GM19397 (cell line): ENCODE results near the gene CDK9.

Experiments
- ATAC-seq: cut with Tn5 transposase; IDR thresholded peaks from one replicate; pipeline ENCODE4 v1.9.1; 2021; ENCODE audit warnings: mild to moderate bottlenecking, moderate library complexity; ENCODE audit not compliant: unreplicated experiment

CDK9 gene

GRCh38 chr9:127801955-127802575 is 16.2 kb downstream of the CDK9 start:
- no peak for ATAC-seq

DNA sequence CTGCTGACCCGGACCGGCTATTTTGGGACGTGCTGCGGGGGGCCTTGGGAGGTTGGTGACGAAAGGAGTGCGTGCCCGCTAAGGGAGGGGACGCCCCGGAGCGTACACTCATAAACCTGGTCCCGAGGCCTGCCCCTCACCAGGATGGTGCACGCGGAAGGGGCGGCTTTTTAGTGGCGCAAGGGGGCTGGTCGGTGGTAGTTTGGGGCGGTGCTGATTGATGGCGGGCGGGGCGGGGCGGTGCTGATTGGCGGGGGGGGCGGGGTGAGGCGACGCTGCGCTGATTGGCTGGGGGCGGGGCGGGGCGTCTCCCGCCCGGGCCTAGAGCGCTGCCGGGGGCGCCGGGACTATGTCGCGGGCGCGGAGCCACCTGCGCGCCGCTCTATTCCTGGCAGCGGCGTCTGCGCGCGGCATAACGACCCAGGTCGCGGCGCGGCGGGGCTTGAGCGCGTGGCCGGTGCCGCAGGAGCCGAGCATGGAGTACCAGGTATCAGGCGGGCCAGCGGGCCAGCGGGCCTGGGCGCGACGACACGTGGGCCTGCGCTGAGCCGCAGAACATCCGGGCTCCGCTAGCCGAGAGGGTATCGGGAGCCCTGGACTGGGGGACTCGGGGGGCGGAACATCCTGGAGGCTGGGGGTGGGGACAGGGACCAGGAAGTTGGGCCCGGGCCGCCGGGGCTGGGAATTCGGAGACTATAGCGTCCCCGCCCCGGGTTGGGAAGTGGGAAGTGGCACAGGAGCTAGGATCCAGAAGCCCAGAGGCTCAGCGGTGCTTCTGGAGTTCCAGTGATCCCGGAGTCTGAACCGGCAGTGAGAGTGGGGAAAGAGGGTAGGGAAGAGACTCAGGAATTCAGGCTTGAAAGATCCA is 17.0 kb downstream of the CDK9 start, which contains the start of gene FPGS:
Gene FPGS, plus strand, starts transcription at position 307 of the 868 bp plus-strand sequence. Its CDS starts 43 bp downstream, at position 350.
- ATAC-seq, result peak; percentile 76

GRCh38 chr9:127803507-127804352 is 17.9 kb downstream of the CDK9 start:
- no peak for ATAC-seq

GRCh38 chr9:127805620-127806019 is 19.8 kb downstream of the CDK9 start:
- ATAC-seq, result no peak

GRCh38 chr9:127806871-127807270 is 21.0 kb downstream of the CDK9 start:
- ATAC-seq, result no peak

DNA sequence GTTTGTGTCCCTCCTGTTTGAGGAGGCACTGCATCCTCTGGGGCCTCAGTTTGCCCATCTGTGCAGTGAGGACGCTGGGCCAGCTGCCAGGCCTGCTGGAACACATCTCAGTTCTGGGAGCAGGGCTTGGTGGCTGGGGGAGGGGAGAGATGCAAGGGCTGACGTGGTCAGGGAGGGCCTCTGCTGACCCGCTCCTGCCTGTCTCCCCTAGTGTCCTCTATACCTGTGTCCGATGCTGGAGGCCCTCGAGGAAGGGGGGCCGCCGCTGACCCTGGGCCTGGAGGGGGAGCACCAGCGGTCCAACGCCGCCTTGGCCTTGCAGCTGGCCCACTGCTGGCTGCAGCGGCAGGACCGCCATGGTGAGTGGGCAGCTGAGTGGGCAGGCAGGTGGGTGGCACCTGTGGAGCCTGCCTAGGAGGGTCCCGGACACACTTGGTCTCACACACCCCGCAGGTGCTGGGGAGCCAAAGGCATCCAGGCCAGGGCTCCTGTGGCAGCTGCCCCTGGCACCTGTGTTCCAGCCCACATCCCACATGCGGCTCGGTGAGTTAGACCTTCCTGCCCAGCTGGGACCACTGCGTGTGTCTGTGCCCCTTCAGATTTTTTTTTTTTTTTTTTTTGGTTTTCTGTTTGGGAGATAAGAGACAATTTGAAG is 22.6 kb downstream of the CDK9 start:
- ATAC-seq, result no peak

- no peak for ATAC-seq
Observed at GRCh38 chr9:127809002-127809539, 23.2 kb downstream of the CDK9 start.

DNA sequence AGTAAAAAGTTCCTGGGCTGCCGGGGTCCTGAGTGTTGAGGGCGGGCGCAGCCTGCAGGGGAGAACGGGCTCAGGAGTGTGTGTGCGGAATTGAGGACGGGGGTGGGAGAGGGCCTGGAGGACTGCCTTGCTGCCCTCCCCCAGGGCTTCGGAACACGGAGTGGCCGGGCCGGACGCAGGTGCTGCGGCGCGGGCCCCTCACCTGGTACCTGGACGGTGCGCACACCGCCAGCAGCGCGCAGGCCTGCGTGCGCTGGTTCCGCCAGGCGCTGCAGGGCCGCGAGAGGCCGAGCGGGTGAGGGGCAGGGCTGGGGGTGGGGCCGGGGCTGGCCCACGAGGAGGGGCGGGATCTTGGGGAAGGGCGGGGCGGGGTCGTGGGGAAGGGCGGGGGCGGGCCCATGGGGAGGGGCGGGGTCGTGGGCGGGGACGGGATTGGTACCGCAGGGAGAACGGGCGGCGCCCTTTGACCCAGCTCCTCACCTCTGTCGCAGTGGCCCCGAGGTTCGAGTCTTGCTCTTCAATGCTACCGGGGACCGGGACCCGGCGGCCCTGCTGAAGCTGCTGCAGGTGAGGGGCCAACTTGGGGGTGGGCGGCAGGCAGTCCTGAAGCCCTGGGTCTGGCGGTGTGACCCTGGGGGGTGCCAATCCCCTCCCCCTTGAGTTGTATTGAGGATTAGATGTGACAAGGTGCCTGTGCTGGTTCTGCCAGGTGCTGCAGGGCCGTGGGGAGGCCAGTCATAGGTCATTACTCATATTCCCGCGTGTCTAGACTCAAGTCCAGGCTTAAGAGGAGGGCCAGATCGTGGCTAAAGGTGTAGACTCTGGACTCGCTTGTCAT is 23.9 kb downstream of the CDK9 start:
- ATAC-seq, result no peak

DNA sequence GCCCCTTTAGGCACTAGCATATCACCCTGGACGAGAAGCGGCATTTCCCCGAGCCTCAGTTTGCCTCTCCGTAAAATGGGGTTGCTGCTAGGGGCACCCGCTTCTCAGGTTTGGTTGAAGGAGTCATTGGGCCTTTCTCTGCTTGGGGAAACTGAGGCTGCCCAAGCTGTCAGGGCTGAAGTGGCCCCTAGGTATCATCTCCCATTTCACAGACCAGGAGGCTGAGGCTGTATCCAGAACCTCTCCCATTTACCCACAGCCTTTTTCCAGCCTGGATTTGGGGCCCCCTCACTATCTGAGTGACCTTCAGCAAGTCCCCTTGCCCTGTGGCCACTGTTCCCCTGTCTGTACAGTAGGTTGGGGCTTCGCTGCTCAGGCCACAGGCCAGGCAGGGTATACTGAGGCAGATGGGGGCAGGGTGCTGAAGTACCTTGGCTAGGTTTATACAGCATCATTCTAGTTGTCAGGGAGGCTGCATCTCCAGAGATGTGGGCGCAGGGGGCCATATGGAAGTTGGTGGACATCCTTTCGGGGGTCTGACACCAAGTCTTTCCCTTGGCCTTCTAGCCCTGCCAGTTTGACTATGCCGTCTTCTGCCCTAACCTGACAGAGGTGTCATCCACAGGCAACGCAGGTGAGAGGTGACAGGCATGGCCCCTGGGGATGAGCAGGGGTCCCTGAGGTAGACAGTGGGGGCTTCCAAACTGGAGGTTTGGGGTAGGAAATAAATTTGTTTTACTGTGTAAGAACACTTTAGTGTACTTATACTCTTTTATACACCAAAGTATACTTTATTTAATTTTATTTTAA is 24.7 kb downstream of the CDK9 start:
- no peak for ATAC-seq

GRCh38 chr9:127812011-127812410 is 26.2 kb downstream of the CDK9 start:
- no peak for ATAC-seq

GRCh38 chr9:127812936-127813675 is 27.3 kb downstream of the CDK9 start:
- no peak for ATAC-seq

DNA sequence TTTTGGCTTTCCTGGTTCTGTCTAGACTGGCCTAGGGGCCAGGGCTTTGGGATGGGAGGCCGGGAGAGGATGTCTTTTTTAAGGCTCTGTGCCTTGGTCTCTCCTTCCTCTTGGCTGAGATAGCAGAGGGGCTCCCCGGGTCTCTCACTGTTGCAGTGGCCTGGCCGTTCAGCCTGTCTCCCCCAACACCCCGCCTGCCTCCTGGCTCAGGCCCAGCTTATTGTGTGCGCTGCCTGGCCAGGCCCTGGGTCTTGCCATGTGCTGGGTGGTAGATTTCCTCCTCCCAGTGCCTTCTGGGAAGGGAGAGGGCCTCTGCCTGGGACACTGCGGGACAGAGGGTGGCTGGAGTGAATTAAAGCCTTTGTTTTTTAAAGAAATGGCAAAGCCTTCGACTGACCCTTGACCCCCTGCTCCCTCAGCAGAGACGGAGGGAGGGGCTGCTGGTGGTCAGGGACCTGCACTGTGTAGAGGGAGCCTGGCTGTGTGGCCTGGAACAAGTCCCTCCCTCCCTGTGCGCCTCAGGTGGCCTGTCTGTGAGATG is 27.9 kb downstream of the CDK9 start:
- ATAC-seq, result no peak

DNA sequence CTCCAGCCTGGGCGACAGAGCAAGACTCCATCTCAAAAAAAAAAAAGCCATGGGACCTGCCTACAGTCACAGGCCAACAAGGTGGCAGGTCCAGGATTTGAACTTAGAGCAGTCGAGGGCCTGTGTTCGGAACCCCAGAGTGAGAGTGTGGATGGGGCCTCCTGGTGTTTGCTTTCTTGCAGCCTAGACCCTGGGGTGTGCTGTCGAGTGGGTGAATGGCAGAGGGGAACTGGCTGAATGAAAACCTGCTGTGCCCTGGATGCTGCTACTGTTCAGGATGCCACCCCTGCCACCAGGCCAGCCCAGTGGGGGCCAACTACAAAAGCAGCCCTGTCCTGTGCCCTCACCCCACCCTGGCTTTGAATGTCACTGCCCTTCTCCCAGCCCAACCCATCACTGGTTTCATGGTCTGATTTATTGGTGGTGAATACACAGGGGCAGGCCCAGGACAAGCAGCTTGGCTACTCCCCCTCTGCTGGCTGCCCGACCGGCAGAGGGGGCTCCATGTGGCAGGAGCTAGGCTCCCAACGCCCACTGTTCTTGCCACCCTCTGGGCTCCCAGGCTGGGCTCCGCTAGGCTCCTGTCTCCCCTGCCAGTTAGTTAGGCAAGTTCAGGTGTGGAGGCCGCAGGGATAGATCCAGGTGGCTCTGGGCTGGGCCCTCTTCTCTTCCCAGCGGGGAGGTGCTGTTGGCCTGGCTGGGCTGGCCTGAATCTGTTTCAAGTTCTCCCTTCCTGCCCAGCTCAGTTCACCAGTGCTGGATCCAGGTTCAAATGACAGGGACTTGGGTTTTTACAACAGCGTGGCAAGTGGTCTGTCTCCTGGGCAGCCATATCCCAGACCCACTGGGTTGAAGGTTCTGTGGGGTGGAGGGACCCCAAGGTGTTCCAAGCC is 29.0 kb downstream of the CDK9 start:
- ATAC-seq, result no peak

- ATAC-seq, result no peak
Observed at GRCh38 chr9:127815512-127816361, 29.9 kb downstream of the CDK9 start.

GRCh38 chr9:127816362-127816725 is 30.5 kb downstream of the CDK9 start:
- ATAC-seq, result no peak

GRCh38 chr9:127816728-127817127 is 30.9 kb downstream of the CDK9 start:
- no peak for ATAC-seq
